HepG2 (cell line): ENCODE data around the gene TMEM250. TPM values are rescaled to one million over a fixed set of nuclear protein-coding genes. Genes with fewer than 3 reads are reported as not detected.
A peak's percentile ranks its signal among the peaks of the same experiment; 100 is the strongest.

Experiments
- ATAC-seq: fragments of 200-7000 bp; cut with Tn5 transposase; 3 replicates; pipeline ENCODE4 v1.9.1; 2020; ENCODE audit warnings: mild to moderate bottlenecking, moderate library complexity
- BruUV-seq: library from RNA; stranded (reverse); fragments of 400-500 nt; replicated peaks from 2 replicates; lab custom pipeline; 2021; lab: Mats Ljungman, UMichigan
- CTCF ChIA-PET: fragments of 300-600 bp; formaldehyde crosslinking; extraction: SDS; loops from one replicate; lab custom pipeline; 2021; ENCODE audit warnings: low total read pairs, inconsistent platforms, low intra/inter-chr PET ratio; lab: Yijun Ruan, JAX
- POLR2A ChIA-PET: fragments of 350-600 bp; sonication (Branson Sonifier 250); formaldehyde crosslinking; loops from one replicate; lab custom pipeline; 2020; ENCODE audit warnings: antibody characterized with exemption, inconsistent platforms; lab: Yijun Ruan, JAX
- DNase-seq: peaks from one replicate; pipeline ENCODE4 v3.0.0-alpha.2; 2015; ENCODE audit warnings: low spot score
- FAIRE-seq: peaks from 3 replicates; lab custom pipeline; 2011; peaks lifted over from hg19 to GRCh38; lab: Jason Lieb, UNC
- H2AFZ ChIP-seq: one replicate; pipeline ENCODE4 v1.6.1; 2011; ENCODE audit warnings: low read length, inconsistent platforms
- H3K27ac ChIP-seq: fragments of 300-600 bp; 3 replicates; pipeline ENCODE4 v1.8.0; 2011; ENCODE audit warnings: mixed run types, mild to moderate bottlenecking, mixed read lengths, low read length, inconsistent platforms; ENCODE audit not compliant: insufficient read depth; ENCODE audit errors: extremely low read length
- H3K27me3 ChIP-seq, 2 experiments: fragments of 200-600 bp in 1 of 2; 2 replicates in 1 of 2; 3 replicates in 1 of 2; pipeline versions ENCODE4 v1.6.0 to v1.8.0; 2011; ENCODE audit warnings: low read length in 2 of 2, mild to moderate bottlenecking in 2 of 2, moderate library complexity in 2 of 2, inconsistent platforms in 1 of 2; ENCODE audit not compliant: insufficient read depth in 2 of 2, control insufficient read depth in 1 of 2
- H3K36me3 ChIP-seq, 2 experiments: fragments of 200-600 bp in 1 of 2; replicated peaks in 1 of 2; 2 replicates in 1 of 2; 3 replicates in 1 of 2; pipeline versions ENCODE4 v1.5.1 to v1.8.0; 2011; ENCODE audit warnings: low read length in 2 of 2, inconsistent platforms in 1 of 2; ENCODE audit not compliant: insufficient read depth in 2 of 2, control insufficient read depth in 1 of 2
- H3K4me1 ChIP-seq: 2 replicates; pipeline ENCODE4 v1.5.1; 2012; ENCODE audit warnings: low read length, inconsistent platforms; ENCODE audit not compliant: insufficient read depth
- H3K4me2 ChIP-seq: 2 replicates; pipeline ENCODE4 v1.6.0; 2011; ENCODE audit warnings: low read depth, low read length, inconsistent platforms
- H3K4me3 ChIP-seq, 3 experiments: fragments of 200-600 bp in 1 of 3; sonication (generic), shearing (Covaris generic) in 1 of 3; replicated peaks in 1 of 3; 2 replicates each; pipeline ENCODE4 v1.5.1; 2011 to 2016; ENCODE audit warnings: low read length in 3 of 3, inconsistent platforms in 2 of 3, low read depth in 2 of 3, mild to moderate bottlenecking in 2 of 3, control low read depth in 1 of 3, mixed read lengths in 1 of 3; ENCODE audit not compliant: insufficient read depth in 1 of 3
- H3K79me2 ChIP-seq: one replicate; pipeline ENCODE4 v1.6.1; 2011; ENCODE audit warnings: low read length, inconsistent platforms; ENCODE audit not compliant: insufficient read depth
- H3K9ac ChIP-seq: 2 replicates; pipeline ENCODE4 v1.6.0; 2011; ENCODE audit warnings: mild to moderate bottlenecking, low read depth, low read length, inconsistent platforms; ENCODE audit not compliant: insufficient read depth
- H3K9me3 ChIP-seq: 2 replicates; pipeline ENCODE4 v1.5.1; 2012; ENCODE audit warnings: mild to moderate bottlenecking, low read length
- H4K20me1 ChIP-seq: 2 replicates; pipeline ENCODE4 v1.6.0; 2011; ENCODE audit warnings: inconsistent platforms, mild to moderate bottlenecking, low read length, moderate library complexity; ENCODE audit not compliant: insufficient read depth
- AGO2 ChIP-seq: fragments of 200-400 bp; formaldehyde crosslinking; optimal IDR thresholded peaks from 2 replicates; pipeline ENCODE3; 2017; ENCODE audit warnings: mild to moderate bottlenecking, low read depth, low read length, moderate library complexity
- AKAP8 ChIP-seq: sonication (generic); formaldehyde crosslinking; IDR thresholded peaks from 2 replicates; pipeline ENCODE4 v1.5.1; 2020; ENCODE audit warnings: mild to moderate bottlenecking, missing genetic modification reagents
- BRD4 ChIP-seq: sonication (generic); formaldehyde crosslinking; IDR thresholded peaks from 2 replicates; pipeline ENCODE4 v1.4.0; 2020; ENCODE audit warnings: missing genetic modification reagents
- HNRNPH1 ChIP-seq: fragments of 200-400 bp; formaldehyde crosslinking; optimal IDR thresholded peaks from 2 replicates; pipeline ENCODE3; 2017; ENCODE audit warnings: mild to moderate bottlenecking, low read depth, low read length
- HOXD1 ChIP-seq: sonication (generic); formaldehyde crosslinking; IDR thresholded peaks from 2 replicates; pipeline ENCODE4 v1.5.0; 2020; ENCODE audit warnings: missing genetic modification reagents
- MBD4 ChIP-seq: IDR thresholded peaks from 2 replicates; pipeline ENCODE4 v1.6.1; 2012; ENCODE audit warnings: low read length, inconsistent platforms, borderline replicate concordance
- RBFOX2 ChIP-seq: fragments of 200-400 bp; formaldehyde crosslinking; IDR thresholded peaks from 2 replicates; pipeline ENCODE4 v1.6.1; 2017; ENCODE audit warnings: low read depth, mild to moderate bottlenecking, low read length
- SP140L ChIP-seq: sonication (generic); formaldehyde crosslinking; IDR thresholded peaks from 2 replicates; pipeline ENCODE4 v1.4.0; 2020; ENCODE audit warnings: missing genetic modification reagents, borderline replicate concordance
- SP2 ChIP-seq: sonication (generic); formaldehyde crosslinking; IDR thresholded peaks from 2 replicates; pipeline ENCODE4 v1.5.1; 2020; ENCODE audit warnings: mild to moderate bottlenecking, missing genetic modification reagents
- YEATS4 ChIP-seq: sonication (generic); formaldehyde crosslinking; IDR thresholded peaks from 2 replicates; pipeline ENCODE4 v1.4.0; 2020; ENCODE audit warnings: missing genetic modification reagents, borderline replicate concordance
- ZBTB38 ChIP-seq: sonication (generic); formaldehyde crosslinking; IDR thresholded peaks from 2 replicates; pipeline ENCODE4 v1.5.1; 2020; ENCODE audit warnings: mild to moderate bottlenecking, missing genetic modification reagents
- ZNF354B ChIP-seq: sonication (generic); formaldehyde crosslinking; IDR thresholded peaks from 2 replicates; pipeline ENCODE4 v1.8.0; 2022; ENCODE audit warnings: mild to moderate bottlenecking, missing genetic modification reagents
- ZNF383 ChIP-seq: sonication (generic); formaldehyde crosslinking; IDR thresholded peaks from 2 replicates; pipeline ENCODE4 v1.4.0; 2020; ENCODE audit warnings: missing genetic modification reagents, mild to moderate bottlenecking, borderline replicate concordance
- ZNF543 ChIP-seq: sonication (generic); formaldehyde crosslinking; IDR thresholded peaks from 2 replicates; pipeline ENCODE4 v1.4.0; 2020; ENCODE audit warnings: mild to moderate bottlenecking, missing genetic modification reagents
- ZNF563 ChIP-seq: sonication (generic); formaldehyde crosslinking; IDR thresholded peaks from 2 replicates; pipeline ENCODE4 v1.8.0; 2022; ENCODE audit warnings: mild to moderate bottlenecking, moderate library complexity, missing genetic modification reagents
- ZNF709 ChIP-seq: sonication (generic); formaldehyde crosslinking; IDR thresholded peaks from 2 replicates; pipeline ENCODE4 v1.5.0; 2020; ENCODE audit warnings: mild to moderate bottlenecking, missing genetic modification reagents
- ZNF740 ChIP-seq: sonication (generic); formaldehyde crosslinking; IDR thresholded peaks from 2 replicates; pipeline ENCODE4 v1.4.0; 2020; ENCODE audit warnings: missing genetic modification reagents
- ZNF75D ChIP-seq: sonication (generic); formaldehyde crosslinking; IDR thresholded peaks from 2 replicates; pipeline ENCODE4 v1.8.1; 2023; ENCODE audit warnings: missing genetic modification reagents, mild to moderate bottlenecking, borderline replicate concordance
- ZNF768 ChIP-seq: sonication (generic); formaldehyde crosslinking; IDR thresholded peaks from 2 replicates; pipeline ENCODE4 v1.4.0; 2020; ENCODE audit warnings: missing genetic modification reagents
- WGBS: methylation state at CpG from one replicate; pipeline ENCODE4 v1.1.6; 2017; ENCODE audit warnings: low lambda C conversion rate; 5-methylcytosine and 5-hydroxymethylcytosine counted together
- in situ Hi-C: cut with HindIII; loops from 2 replicates; pipeline ENCODE4 v1.10.0; 2017; ENCODE audit warnings: low pct_unique_long_range_greater_than_20kb; ENCODE audit not compliant: extremely low pct_ligation_motif_present
- intact Hi-C: fragments of 100-400 bp; cut with micrococcal nuclease; formaldehyde crosslinking; loops from one replicate; pipeline ENCODE4 v1.10.0; 2022; ENCODE audit not compliant: unreplicated experiment
- polyA plus RNA-seq, 8 experiments: library from polyadenylated mRNA; depleted of rRNA in 3 of 8; stranded (reverse) in 7 of 8; unstranded in 1 of 8; fragments of >200 nt; fragmentation: Illumina TruSeq in 4 of 8; extraction: Trizol in 4 of 8; gene quantifications; 2 replicates each; pipeline versions ENCODE4 v1.2.1 to v1.2.3, GENCODE V29; 2011 to 2016; ENCODE audit warnings: low read depth in 4 of 8, missing spikeins in 1 of 8, mixed read lengths in 1 of 8; ENCODE audit not compliant: insufficient read depth in 1 of 8
- total RNA-seq, 5 experiments: library from RNA; depleted of rRNA; stranded (reverse); fragments of >200 nt; fragmentation: Illumina TruSeq; extraction: Trizol; gene quantifications; 2 replicates each; pipeline ENCODE4 v1.2.3, GENCODE V29; 2016; ENCODE audit warnings: low read depth in 1 of 5
- TF ChIP-seq, protein P1 (sequence below): sonication (generic); formaldehyde crosslinking; IDR thresholded peaks from 2 replicates; pipeline ENCODE4 v1.4.0; 2020; ENCODE audit warnings: mild to moderate bottlenecking, missing genetic modification reagents
- TF ChIP-seq, protein P2 (sequence below): sonication (generic); formaldehyde crosslinking; IDR thresholded peaks from 2 replicates; pipeline ENCODE4 v1.5.1; 2020; ENCODE audit warnings: mild to moderate bottlenecking, missing genetic modification reagents, borderline replicate concordance
- TF ChIP-seq, protein P3 (sequence below): sonication (generic); formaldehyde crosslinking; IDR thresholded peaks from 2 replicates; pipeline ENCODE4 v1.4.0; 2020; ENCODE audit warnings: missing genetic modification reagents

The TMEM250 gene
- total and polyA plus RNA-seq, 2 of the 13 experiments (the other 11 are each of a cell fraction or from before 2014, with no cell fraction given): 5.5 to 13.9 TPM

DNA sequence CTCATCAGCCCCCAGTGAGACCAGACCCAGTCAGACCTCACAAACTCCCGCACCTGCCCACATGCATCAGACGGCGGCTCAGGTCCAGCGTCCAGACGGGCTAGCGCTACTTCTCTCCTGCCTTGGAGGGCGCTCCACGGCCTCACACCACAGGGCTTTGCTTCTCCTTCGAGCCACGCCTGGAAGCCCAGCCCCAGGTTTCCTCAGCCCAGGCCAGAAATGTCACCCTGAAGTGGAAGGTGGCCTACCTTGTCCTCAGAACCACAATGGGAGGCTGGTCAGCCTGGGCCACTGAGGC lies 26.4 kb downstream of the TMEM250 start:
- intact Hi-C loops (loop anchor here (5.0 kb wide), 1 partner anchor 40 kb away; no protein-coding TSS in a partner anchor), in situ Hi-C loops (no loop called here)
- Histone ChIP-seq H3K9ac (no peak overlapping the region), H3K79me2 (peaks cover 67% of the 10 kb centered on the region), H3K27ac (no peak overlapping the region), H3K4me2 (peak overlapping the region; percentile 91), H3K27me3 (peaks cover 0 to 4% of the 10 kb centered on the region in 2 experiments; a peak in 1 of 5 replicates), H3K36me3 (0 out of 5 replicates have a peak, but pooled peaks cover 2 to 5% of the 10 kb centered on the region in 2 experiments), H3K4me1 (peaks cover 47% of the 10 kb centered on the region), H3K4me3 (peak overlapping the region in 1 of 3 experiments; percentile 81; a peak in 1 of 6 replicates), H2AFZ (no peak overlapping the region), H4K20me1 (peaks cover 41% of the 10 kb centered on the region; the same call in 1 of the 2 replicates), H3K9me3 (no peaks in the 10 kb centered on the region)
- ChIA-PET CTCF (no interaction called here), POLR2A (no interaction called here)
- BruUV-seq: no TSS peak
- DNase-seq: no peak
- FAIRE-seq: no peak
- TF ChIP-seq AKAP8 (CRISPR knock-in tag) (0 out of 2 replicates have a peak, but pooled peaks have one; percentile 0), HNRNPH1 (no peak), ZNF563 (CRISPR knock-in tag) (no peak), SP2 (CRISPR knock-in tag) (no peak), ZNF383 (CRISPR knock-in tag) (no peak), ZNF354B (CRISPR knock-in tag) (no peak), ZNF768 (CRISPR knock-in tag) (no peak), ZNF75D (CRISPR knock-in tag) (no peak), BRD4 (CRISPR knock-in tag) (no peak), ZNF709 (no peak), ZNF543 (CRISPR knock-in tag) (no peak), MBD4 (no peak), ZBTB38 (CRISPR knock-in tag) (0 out of 2 replicates have a peak, but pooled peaks have one; percentile 8), AGO2 (peak; percentile 26), SP140L (CRISPR knock-in tag) (no peak), ZNF740 (CRISPR knock-in tag) (no peak), YEATS4 (no peak), RBFOX2 (peak; percentile 52; the same call in 1 of the 2 replicates), HOXD1 (CRISPR knock-in tag) (no peak)
- TF ChIP-seq, protein P1, sequence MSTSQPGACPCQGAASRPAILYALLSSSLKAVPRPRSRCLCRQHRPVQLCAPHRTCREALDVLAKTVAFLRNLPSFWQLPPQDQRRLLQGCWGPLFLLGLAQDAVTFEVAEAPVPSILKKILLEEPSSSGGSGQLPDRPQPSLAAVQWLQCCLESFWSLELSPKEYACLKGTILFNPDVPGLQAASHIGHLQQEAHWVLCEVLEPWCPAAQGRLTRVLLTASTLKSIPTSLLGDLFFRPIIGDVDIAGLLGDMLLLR (CRISPR knock-in tag): no peak
- TF ChIP-seq, protein P2, sequence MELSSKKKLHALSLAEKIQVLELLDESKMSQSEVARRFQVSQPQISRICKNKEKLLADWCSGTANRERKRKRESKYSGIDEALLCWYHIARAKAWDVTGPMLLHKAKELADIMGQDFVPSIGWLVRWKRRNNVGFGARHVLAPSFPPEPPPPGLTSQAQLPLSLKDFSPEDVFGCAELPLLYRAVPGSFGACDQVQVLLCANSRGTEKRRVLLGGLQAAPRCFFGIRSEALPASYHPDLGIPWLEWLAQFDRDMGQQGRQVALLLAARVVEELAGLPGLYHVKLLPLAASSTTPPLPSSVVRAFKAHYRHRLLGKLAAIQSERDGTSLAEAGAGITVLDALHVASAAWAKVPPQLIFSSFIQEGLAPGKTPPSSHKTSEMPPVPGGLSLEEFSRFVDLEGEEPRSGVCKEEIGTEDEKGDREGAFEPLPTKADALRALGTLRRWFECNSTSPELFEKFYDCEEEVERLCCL: no peak
- TF ChIP-seq, protein P3, sequence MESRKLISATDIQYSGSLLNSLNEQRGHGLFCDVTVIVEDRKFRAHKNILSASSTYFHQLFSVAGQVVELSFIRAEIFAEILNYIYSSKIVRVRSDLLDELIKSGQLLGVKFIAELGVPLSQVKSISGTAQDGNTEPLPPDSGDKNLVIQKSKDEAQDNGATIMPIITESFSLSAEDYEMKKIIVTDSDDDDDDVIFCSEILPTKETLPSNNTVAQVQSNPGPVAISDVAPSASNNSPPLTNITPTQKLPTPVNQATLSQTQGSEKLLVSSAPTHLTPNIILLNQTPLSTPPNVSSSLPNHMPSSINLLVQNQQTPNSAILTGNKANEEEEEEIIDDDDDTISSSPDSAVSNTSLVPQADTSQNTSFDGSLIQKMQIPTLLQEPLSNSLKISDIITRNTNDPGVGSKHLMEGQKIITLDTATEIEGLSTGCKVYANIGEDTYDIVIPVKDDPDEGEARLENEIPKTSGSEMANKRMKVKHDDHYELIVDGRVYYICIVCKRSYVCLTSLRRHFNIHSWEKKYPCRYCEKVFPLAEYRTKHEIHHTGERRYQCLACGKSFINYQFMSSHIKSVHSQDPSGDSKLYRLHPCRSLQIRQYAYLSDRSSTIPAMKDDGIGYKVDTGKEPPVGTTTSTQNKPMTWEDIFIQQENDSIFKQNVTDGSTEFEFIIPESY (CRISPR knock-in tag): peak; percentile 93
- ATAC-seq: no peak
- WGBS: 96% methylated on average over 4 of the region's 10 CpGs
